Myocyte (in vitro differentiated cells): ENCODE measurements around the gene ANO6. TPM values are rescaled to one million over a fixed set of nuclear protein-coding genes. Genes with fewer than 3 reads are reported as not detected.
"Not testable (repeated sequence)": the region's sequence is repeated elsewhere in the genome, so short reads cannot be mapped to it uniquely, and the experiment has no call there.

Source experiments
- DNase-seq: peaks from one replicate; pipeline ENCODE4 v3.0.0-alpha.2; 2012; ENCODE audit warnings: low read depth
- total RNA-seq: library from RNA; depleted of rRNA; stranded (reverse); fragments of >200 nt; gene quantifications from 2 replicates; pipeline ENCODE4 v1.2.3, GENCODE V29; 2014

ANO6 gene
- total RNA-seq, 1 donor from 2014 or later: 92.2 TPM

DNA sequence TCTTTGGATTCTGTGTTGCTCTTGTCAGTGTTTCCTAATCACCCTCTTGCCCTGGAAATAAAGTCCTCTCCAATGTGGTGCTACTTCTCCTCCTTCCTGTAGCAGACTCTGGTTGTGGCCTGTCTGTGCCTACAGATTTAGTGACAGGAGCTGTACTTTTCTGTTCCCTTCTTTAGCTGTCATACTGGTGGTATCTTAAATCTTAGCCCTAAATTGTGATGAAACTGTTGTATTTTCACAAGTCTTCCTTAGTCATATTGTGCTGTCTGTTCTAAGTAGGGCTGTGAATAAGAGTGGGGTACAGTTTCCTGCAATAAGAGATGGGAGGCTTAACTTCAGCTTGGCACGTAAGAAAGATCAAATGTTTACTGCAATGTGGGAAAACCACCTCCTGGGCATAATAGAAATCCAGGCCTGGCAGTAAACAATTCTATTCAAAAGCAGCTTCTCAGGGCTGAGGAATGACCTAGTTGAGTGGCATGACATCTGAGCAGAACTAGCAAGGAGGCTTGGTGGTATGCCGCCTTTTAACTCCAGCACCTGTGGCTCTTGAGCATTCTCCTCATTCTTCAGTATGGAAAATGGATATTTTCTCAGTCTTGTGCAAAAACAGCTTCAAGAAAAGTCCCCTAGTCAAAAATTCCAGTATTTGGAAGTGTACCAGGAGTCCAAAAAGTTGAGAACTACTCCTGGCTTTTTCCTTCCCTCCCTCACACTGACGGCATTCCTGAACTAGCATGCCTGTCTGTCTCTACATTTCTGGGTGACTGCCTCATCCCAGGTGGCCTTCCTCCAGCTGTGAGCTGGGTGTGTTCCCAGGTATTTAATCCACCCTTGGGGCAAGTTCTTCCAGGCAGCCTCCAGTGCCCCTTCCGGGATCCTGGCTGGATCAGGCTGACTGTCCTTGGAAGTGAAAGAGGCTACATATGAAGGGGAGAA lies 19.5 kb downstream of the ANO6 start:
- peak; percentile 94 for DNase-seq

DNA sequence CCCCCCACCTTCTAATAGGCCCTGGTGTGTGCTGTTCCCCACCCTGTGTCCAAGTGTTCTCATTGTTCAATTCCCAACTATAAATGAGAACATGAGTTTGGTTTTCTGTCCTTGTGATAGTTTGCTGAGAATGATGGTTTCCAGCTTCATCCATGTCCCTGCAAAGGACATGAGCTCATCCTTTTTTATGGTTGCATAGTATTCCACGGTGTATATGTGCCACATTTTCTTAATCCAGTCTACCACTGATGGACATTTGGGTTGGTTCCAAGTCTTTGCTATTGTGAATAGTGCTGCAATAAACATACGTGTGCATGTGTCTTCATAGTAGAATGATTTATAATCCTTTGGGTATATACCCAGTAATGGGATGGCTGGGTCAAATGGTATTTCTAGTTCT lies 20.5 kb downstream of the ANO6 start:
- DNase-seq: not testable (repeated sequence)

DNA sequence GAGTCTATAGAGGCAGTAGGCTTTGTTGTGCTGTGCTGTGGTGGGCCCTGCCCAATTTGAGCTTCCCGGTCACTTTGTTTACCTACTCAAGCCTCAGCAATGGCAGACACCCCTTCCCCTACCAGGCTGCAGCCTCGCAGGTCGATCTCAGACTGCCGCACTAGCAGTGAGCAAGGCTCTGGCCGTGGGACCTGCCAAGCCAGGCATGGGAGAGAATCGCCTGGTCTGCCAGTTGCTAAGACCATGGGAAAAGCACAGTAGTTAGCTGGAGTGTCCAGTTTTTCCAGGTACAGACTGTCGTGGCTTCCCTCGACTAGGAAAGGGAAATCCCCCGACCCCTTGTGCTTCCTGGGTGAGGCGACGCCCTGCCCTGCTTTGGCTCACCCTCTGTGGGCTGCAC lies 26.3 kb downstream of the ANO6 start:
- no peak for DNase-seq

DNA sequence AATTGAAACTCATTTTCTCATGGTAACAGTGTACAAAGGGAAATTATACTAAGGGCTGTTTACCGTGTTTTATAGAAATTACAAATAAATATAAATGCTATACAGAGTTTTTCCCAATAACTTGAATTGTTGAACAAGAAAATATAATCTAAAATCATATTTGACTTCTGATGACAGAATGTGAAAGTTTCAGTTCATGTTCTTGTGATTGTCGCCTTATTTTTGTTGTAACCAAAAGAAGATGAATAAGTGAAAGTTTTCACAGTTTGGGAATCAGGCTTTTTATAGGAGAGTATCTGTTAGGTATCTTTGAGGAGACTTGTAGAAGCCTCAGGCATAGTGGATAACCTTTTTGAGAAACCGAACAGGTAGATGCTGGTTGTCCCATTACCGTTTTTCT lies 28.1 kb downstream of the ANO6 start:
- no peak for DNase-seq

DNA sequence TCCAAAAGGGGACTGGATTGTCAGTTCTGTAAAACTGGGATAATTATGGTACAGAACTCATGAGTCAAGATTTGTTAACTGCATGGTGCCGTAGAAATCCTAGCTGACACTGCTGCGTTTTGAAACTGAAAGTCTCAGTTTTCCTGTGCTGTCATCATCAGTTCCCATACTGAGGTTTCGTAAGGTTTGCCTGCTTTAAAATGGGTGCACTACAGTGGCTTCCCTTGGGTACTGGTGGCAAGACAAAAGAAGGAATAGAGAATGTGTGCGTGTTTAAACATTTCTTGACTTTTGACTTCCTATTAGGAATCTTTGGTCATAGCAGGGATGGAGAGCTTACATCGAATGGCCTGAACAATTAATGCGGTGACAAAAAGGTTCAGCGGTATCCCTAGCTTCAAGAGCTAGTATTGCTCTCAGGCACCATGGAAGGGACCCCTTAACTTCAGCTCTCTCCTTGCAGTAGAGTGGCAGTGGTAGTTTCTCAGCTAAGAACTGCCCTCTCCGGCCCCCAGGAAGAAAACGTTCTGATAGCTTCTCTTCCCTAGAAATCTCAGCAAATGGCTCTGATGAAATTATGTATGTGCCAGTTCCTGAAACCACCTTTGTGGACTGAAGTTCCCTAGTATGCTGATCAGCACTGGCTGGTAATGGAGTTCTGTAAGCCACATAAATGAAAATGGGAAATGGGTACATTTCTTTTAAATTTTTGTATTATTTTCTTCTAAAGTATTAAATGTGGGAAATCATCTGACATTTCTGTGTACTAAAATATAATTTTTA lies 28.9 kb downstream of the ANO6 start:
- no peak for DNase-seq

DNA sequence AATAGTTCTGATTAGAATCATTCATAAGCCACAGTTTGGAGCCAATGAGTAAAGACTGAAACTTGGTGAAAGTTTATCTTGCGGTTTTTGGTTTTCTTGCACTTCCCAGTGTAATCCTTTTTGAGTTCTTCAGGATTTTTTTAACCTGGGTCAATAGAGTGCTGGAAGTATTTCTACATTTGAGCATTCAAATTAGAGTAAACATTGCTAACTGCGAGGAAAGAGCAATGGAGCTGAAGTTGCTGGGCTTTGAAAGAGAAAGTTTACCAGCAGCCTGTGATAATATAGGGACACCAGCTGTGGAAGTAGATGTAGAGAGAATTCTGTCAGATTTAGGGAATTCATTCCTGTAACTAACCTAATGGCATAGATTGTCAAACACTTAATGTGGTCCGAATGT lies 30.3 kb downstream of the ANO6 start:
- DNase-seq: no peak

DNA sequence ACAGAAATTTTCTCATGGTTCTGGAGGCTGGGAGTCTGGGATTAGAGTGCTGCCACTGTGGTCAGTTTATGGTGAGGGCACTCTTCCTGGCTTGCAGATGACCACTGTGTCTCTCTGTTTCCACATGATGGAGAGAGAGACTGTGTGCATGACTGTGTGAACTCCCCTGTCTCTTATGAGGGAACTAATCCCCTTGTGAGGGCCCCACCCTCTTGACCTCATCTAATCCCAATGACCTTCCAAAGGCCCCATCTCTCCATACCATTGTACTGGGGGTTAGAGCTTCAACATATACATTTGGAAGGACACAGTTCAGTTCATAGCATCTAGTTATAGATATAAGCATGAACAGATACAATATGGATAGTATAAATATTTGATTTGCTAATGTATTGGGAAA lies 31.7 kb downstream of the ANO6 start:
- no peak for DNase-seq

DNA sequence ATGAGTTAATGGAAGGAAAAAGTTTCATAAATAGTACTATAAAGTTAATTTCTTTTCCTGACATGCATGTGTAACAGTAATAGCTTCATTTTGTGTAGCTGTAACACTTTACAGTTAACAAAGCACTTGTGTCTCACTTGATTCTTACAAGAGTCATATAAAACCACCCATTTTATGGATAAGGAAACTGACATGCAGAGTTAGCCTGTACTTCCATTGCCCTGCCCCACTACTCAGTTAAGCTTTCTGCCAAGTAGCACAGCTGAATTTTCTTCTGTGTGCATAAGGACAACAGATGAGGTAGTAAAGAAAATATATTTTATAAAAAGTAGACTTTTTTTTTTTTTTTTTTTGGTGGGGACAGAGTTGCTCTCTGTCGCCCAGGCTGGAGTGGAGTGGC lies 32.2 kb downstream of the ANO6 start:
- DNase-seq: no peak

DNA sequence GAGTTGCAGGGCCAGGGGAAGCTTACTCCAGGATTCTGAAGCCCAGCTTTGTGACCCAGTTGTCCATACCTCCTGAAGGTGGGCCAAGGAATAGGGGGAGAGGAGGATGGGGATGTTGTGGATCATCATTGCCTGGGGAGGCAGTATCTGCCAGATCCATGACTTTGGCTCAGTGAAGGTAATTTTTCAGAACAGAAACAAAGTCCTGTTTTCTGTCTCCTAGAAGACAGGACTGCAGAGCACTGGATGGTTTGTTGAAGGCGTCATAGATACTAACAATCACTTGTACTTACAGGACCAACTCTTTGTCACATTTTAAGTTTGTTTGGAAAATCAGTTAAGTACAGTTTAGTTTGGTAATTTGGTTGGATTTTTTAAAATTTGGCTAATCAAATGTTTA lies 38.4 kb downstream of the ANO6 start:
- no peak for DNase-seq

DNA sequence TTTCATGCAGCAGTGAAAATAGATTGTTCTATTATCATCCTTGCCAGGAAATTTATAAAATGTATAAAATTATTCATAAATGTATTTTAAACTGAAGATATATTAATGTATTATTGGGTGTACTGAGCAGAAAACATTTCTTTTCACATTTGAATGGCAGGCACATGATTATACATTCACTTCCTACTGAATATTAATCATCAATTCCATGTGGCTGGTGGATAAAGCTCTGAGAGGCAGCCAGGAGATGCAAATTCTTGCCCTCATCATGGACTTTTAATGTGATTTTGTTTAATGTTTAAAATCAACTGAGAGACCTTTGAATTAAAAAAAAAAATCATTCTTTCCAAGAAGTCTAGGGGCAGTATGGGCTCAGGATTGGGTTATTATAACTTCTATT lies 40.8 kb downstream of the ANO6 start:
- DNase-seq: no peak

DNA sequence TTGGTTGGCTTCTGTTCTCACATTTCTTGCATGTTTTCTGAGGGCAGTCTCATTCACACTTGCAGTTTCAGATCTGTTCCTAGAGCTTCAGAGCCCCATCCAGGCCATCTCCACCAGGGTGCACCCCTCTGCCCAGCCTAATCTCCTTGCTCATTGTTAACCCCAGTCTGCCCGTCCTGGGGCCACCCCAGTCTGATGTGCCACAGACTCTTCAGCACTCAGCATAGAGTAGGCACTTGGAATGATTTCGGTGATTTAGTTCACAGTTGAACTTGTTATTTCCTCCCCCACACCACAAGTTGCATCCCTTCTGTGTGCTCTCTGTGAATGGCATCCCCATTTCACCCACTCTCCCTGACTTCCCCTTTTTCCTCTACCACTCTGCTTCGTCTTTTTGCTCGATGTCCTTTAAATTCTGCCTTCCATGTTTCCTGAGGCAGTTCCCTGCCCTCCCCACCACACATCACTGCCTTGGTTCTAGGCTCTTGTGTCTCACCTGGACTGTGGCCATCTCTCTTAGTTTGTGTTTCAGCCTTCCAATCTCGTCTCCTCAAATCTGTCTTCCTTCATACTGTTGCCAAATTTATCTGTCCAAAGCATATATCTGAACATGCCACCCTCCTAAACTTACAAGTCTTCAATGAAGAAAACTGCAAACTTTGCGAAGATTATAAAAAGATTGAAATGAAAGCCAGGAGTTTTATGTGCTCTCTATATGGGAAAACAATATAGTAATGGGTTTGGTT lies 41.5 kb downstream of the ANO6 start:
- DNase-seq: no peak

DNA sequence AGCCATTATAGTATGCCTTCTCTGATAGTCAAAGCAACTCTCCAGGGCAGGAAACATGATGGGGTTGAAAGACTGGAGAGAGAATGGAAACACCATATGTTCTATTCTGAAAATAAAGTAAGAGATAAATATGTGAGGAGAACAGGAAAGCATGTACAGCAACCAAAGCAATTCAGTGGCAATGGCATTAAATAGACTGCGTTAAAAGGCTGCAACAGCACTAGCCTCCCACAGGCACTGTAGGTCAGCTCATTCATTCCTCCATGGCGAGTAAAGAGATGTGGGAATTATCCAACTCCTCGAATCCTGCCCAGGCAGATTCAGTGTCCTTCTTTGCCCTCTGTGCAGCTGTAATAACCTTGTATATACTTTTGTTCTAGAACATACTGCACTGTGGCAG lies 43.8 kb downstream of the ANO6 start:
- peak; percentile 25 for DNase-seq

DNA sequence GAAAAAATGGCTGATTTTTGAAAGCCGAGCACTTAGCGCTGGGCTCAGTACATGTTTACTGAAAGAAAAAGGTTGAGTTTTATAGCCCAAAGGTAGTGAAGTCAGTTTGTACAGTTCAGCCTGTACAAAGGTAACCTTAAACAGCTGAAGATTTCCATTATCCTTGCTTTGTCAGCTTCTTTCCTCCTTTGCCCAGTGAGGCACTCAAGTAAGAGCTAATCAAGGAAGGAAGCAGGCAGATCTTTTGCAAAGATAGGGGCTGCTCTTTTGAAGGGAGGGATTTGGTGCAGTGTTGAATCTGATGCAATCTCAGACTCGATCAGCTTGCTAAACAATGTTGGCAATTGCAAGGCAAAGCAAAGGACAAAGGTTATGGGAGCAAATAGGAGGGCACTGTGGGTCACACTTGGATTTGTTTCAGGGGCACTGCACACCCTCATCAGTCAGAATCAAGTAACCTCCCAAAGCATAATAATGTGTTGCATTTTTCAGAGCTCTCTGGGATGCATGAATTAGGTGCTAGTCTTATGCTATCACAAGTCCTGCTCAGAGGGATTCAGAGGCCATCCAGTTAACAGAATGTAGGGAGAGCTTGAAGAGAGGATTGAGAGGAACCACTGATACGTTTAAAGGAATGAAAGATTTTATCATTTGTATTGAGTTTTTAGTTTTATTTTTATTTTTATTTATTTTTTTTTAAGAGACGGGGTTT lies 44.4 kb downstream of the ANO6 start:
- no peak for DNase-seq

DNA sequence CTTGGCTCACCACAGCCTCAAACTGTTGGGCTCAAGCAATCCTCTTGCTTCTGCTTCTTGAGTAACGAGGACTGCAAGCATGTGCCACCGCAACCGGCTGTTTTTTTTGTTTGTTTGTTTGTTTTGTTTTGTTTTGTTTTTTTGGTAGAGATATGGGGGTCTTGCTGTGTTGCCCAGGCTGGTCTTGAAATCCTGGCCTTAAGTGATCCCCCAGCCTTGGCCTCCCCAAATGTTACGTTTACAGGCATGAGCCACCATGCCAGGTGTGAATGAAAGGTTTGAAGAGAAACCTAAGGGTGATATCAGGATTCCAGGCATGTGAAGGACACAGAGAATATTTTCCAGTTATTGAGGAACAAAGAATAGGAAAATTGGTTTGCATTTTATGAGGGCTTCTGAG lies 45.0 kb downstream of the ANO6 start:
- no peak for DNase-seq

DNA sequence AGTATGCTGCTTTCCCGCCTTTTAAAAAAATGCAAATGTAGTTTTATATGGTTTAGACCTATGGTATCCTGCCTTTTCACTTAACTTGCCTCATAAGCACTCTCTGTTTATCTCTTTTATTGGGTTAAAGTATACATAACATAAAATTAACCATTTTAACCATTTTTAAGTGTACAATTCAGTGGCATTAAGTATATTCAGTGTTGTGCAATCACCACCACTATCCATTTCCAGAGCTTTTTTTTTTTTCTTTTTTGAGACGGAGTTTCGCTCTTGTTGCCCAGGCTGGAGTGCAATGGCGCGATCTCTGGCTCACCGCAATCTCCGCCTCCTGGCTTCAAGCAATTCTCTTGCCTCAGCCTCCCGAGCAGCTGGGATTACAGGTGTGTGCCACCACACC lies 46.3 kb downstream of the ANO6 start:
- not testable (repeated sequence) for DNase-seq

DNA sequence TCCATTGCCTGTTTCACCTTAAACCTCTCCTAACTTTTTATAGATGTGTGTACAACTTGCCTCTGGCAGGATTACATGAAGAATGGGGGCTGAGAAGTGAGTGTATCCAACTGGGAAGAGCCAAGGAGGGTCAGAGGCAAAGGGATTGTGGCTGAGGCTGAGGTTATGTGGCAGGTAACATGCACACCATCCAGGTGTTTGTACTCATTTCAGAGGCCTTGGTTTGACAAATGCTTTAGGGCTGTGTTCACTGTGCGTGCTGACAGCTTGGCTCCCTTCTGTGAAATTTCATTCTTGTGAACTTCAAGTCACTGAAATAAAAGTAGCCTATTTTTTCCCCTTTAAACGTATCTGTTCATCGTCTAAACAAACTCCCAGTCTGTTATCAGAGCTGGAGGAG lies 47.7 kb downstream of the ANO6 start:
- DNase-seq: no peak

DNA sequence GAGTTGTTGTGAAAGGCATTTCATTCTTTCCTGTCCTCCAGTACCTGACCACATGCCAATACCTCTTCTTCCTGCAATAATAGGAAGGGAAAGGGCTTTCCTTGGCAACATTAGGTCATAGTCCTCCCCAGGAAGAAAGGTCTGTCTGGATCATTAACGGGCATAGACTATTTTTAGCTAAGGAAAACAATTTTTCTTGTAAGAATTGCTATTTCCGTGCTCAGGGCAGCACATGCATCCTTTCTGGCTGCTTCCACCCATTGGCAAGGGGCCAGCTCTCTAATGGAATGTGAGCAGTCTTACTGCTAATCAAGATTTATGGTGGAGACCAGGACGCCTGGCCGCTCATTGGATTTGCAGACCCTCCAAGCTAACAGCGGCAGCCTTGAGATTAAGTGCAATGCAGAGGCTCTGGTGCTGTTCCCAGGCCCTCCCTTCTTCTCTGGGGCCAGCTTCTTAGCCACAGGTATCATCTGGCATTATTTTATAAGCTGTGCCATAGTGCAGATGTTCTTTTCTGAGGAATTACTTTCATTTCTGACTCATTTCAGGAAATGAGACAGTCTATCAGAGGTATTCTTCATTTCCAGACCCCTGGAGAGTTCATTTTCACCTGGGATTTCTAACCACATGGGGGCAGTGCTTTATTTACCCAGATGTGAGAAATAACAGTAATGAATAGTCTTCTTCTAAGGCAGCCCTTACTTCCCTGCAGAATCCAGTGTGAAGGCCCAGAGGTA lies 52.9 kb downstream of the ANO6 start:
- peak; percentile 75 for DNase-seq

DNA sequence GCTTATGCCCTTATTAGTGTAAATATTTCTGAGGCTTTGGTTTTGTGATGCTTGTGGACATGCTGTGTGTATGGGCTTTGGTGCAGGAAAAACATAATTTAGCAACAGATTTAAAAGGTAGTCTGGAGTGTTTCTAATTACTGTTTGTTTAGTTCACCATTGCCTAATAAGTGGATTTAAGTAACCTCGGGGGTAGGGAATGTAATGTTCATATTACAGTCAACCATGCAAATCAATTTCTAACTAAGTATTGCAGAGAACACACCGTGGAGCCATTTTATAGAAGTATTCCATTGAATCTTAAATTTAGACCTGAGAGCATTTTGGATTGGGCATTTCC lies 53.5 kb downstream of the ANO6 start:
- DNase-seq: no peak

DNA sequence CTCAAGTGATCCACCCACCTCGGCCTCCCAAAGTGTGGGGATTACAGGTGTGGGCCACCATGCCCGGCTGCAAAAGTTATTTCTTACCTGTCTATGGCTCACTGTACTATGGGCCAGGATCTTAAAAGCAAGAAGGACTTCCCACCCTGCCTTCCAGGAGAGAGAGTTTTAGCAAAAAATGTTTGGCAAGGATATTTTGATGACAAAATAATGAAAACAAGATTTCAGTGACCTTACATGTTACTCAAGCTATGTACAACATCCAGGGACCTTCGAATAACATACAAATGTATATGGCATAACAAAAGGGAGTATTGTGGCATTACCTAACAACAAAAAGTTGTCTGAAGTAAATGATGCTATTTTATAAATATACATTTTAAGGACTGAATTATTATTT lies 55.1 kb downstream of the ANO6 start:
- DNase-seq: no peak

DNA sequence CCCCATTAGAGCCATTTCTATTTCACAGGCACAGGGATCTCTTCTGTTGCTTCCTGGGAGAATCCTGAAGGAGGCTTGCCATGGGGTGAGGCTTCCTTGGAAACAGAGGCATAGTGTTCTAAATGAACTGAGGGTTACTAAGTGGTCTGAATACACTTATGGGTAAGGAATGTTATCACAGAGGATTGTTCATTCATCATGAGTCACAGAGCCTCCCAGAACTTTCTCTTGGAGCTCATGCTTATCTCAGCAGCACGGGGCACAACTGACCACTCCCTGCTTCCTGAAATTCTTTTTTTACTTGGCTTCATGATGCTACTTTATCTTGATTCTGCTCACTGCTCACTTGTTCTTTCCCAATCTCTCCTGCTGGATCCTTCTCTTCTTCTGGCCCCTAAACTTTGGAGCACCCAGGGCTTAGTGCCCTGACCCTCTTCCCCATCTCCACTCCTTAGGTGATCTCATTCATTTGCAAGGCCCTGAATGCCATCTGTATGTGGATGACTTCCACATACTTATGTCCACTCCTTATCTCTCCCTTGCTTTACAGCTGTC lies 57.9 kb downstream of the ANO6 start:
- peak; percentile 88 for DNase-seq
